AG08395 (cell line): Measurements from ENCODE around the gene CNPY3.
"Not testable (repeated sequence)": the region's sequence is repeated elsewhere in the genome, so short reads cannot be mapped to it uniquely, and the experiment has no call there.

ENCODE experiments used
- DNase-seq: peaks from one replicate; pipeline ENCODE4 v3.0.0; 2012; ENCODE audit warnings: mixed read lengths, low spot score

CNPY3 gene

DNA sequence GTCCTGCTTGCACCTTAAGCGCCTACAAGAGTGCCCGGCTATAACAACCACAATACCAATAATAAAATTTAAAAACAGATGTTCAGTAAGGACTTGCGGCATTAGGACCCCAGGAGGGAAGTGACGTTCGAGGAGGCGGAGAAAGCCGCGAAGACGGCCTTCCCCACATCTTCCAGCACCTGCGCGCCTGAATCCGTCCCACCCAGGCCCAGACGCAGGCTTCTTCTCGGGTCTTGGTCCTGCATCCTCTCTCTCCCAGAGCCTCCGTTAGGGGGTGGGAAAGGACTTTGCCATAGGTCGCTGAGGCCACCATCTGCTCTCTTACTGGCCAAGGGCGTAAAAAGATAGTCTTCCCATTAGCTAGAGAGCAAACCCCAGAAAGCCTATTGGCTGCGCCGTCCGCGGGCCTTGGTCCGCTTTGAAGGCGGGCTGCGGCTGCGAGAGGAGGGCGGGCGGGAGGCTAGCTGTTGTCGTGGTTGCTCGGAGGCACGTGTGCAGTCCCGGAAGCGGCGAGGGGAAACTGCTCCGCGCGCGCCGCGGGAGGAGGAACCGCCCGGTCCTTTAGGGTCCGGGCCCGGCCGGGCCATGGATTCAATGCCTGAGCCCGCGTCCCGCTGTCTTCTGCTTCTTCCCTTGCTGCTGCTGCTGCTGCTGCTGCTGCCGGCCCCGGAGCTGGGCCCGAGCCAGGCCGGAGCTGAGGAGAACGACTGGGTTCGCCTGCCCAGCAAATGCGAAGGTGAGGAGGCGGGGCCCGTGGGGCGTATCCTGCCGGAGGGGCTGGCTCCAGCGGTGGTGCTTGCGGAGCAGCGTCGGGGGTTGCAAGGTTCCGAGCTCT lies at the start of gene CNPY3:
Gene CNPY3, plus strand, starts transcription at position 495 of the 835 bp plus-strand sequence. Its CDS starts 91 bp downstream, at position 586.
- DNase-seq: peak; percentile 95

DNA sequence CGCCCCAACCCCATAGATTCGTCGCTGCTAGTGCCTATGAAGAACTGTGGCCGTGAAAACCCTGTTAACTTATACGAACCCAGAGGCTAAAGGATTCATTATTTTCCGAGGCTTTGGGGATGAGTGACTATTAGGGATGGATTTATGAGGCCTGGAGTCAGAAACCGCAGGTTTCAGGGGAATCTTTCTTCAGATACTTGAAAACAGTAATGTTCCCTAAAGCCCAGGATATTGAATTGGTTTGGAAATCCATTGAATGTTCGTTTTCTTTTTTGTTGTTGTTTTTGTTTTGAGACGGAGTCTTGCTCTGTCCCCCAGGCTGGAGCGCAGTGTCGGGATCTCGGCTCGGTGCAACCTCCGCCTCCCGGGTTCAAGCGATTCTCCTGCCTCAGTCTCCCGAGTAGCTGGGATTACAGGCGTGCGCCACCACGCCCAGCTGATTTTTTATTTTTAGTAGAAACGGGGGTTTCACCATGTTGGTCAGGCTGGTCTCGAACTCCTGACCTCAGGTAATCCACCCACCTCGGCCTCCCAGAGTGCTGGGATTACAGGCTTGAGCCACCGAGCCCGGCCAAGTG lies 49.0 kb upstream of the CNPY3 start:
- DNase-seq: not testable (repeated sequence)

- not testable (repeated sequence) for DNase-seq
Measured at GRCh38 chr6:42880871-42881270, 48.4 kb upstream of the CNPY3 start.

- no peak for DNase-seq
Measured at GRCh38 chr6:42885702-42886101, 43.6 kb upstream of the CNPY3 start.

- DNase-seq: not testable (repeated sequence)
Measured at GRCh38 chr6:42888201-42888600, 41.1 kb upstream of the CNPY3 start.

GRCh38 chr6:42889815-42890214 lies 39.5 kb upstream of the CNPY3 start:
- no peak for DNase-seq

DNA sequence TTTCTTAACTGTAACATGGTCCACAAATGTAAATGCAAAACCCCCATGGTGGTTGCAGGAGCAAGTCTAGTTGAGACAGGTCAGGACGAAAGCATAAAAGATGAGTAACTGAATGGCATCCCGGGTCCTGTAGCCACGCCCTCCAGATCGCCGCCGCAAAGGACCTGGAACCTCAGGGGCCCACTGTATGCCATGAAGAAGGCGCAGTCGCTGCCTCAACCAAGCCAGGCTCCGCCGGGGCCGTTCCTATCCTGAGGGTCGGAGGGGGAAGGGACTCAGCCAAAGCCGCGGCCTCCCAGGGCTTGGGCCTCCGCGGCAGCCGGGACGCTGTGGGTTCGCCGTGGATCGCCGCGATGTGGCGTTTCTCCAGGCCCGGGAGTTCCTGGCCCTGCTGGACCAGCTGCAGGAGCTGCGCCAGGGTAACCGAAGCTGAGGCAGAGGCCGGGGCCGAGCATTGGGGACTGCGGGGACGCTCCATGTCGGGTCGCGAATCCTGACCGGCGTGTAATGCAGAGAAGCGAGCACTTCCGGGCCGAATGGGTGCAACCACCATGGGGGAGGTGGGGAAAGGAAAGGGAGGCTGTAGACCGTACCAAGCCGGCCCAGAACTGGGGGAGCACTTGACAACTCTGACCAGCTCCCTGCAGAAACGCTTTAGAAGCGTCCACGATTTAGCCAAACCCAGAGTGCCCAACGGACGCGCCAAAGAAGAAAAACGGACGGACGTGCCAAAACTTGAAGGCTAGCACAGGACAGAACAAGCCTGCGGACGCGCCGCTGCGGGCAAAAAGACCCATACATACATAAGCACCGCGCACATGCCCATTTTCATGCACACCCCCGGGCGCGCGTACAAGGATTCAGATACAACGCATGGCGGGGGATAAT lies 38.7 kb upstream of the CNPY3 start:
- DNase-seq: peak; percentile 97

DNA sequence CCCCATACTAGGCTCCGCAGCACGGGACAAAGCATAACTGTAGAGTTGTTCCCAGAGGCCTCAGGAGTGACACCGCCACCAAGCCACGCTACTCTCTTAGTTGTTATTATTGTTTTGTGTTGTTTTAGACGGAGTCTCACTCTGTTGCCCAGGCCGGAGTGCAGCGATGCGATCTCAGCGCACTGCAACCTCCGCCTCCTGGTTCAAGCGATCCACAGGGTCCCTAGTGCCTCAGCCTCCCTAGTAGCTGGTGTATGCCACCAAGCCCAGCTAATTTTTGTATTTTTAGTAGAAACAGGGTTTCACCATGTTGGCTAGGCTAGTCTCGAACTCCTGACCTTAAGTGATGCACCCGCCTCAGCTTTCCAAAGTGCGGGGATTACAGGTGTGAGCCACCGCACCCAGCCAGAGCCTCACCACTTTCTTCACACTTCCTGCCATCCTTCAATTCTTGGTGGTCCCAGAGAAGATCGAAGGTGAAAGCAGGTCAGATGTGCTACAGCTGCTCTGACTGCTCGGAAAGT lies 38.0 kb upstream of the CNPY3 start:
- DNase-seq: no peak

- DNase-seq: not testable (repeated sequence)
Measured at GRCh38 chr6:42894041-42894828, 35.0 kb upstream of the CNPY3 start.

DNA sequence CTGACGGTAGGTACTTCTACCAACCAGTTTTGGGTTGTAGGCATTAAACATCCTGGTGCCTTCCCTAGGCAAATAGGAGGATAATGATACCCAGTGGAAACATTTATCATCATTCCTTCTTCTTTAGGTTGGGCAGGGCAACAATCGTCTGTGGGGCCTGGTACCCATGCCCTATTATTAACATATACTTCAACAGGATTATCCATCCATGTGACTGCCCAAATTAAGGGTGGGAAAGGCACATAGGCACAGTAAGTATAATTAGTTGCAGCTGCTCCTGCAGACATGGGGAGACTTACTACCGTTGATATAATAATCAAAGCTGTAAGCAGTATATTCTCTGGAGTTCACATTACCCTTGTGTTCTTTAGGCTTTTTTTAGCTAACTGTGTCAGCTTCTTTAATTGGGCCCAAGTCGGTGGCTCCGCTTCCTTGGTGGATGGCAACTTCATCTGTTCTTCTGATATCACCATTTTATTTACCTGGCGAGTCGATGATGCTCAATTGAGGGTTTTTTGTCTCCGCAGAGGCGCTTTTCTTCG lies 33.0 kb upstream of the CNPY3 start:
- DNase-seq: no peak

- peak; percentile 45 for DNase-seq
Measured at GRCh38 chr6:42898891-42899361, 30.4 kb upstream of the CNPY3 start.

GRCh38 chr6:42899871-42900270 lies 29.4 kb upstream of the CNPY3 start:
- no peak for DNase-seq

DNA sequence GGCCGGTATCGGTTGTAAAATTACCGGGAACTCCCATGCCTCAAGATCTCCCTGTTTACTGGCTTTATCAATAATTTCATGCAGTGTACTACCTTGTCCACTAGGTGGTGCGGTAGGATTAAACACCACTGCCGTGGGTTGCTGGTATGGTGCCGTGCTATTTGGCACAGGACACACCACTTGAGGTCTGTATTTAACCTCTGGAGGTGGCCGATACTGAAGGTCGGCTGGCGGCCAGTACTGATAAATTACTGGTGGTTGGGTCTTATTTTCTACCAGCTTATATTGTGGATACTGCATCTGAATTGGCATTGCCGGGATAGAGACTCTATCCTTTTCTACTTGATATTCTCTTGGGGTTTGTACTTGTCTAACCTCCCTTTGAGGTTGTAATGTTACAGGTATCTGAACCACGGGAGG lies 27.7 kb upstream of the CNPY3 start:
- DNase-seq: peak; percentile 76

DNA sequence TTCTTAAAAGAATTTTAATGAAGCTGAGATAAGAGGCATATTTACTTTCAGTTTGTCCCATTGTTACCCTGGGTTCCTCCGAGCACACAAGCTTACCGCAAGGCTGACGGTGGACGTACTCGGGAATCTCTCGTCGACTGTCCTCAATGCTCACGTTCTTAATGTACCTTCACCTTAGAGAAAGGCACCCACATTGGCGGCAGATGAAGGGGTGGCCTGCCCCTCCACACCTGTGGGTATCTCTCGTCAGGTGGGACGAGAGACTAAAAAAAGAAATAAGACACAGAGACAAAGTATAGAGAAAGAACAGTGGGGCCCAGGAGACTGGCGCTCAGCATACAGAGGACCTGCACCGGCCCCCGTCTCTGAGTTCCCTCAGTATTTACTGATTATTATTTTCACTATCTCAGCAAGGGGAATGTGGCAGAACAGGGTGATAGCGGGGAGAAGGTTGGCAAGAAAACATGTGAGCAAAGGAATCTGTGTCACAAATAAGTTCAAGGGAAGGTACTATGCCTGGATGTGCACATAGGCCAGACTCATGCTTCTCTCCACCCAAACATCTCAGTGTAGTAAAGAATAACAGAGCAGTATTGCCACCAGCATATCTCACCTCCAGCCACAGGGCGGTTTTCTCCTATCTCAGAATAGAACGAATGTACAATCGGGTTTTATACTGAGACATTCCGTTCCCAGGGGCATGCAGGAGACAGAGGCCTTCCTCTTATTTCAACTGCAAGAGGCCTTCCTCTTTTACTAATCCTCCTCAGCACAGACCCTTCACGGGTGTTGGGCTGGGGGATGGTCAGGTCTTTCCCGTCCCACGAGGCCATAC lies 26.6 kb upstream of the CNPY3 start:
- not testable (repeated sequence) for DNase-seq

DNA sequence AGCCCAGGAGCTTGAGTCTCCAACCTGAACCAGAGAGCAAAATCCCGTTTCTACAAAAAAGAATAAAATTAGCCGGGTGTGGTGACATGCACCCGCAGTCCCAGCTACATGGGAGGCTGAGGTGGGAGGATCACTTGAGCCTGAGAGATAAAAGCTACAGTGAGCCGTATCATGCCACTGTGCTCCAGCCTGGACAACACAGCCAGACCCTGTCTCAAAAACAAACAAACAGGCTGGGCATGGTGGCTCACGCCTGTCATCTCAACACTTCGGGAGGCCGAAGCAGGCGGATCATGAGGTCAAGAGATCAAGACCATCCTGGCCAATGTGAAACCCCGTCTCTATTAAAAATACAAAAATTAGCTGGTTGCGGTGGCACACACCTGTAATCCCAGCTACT lies 24.8 kb upstream of the CNPY3 start:
- DNase-seq: no peak

DNA sequence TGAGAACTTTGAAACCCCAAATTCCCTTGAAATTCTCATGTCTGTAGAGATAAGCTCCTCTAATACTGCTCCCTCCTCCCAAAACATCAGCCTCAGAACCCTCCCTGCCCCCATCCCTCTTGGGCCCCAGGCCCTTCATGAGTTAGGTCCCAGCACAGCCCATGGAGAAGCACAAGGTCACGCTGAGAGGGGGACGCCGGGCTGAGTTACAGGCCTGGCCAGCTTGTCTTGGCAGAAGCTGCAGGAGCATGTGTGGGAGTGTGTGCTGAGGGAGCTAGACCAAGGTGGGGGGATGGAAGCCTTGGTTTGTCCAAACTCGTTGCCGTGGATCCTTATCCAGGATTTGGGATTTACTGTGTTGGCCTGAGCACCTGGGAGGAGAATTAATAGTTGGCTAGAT lies 21.9 kb upstream of the CNPY3 start:
- no peak for DNase-seq

DNA sequence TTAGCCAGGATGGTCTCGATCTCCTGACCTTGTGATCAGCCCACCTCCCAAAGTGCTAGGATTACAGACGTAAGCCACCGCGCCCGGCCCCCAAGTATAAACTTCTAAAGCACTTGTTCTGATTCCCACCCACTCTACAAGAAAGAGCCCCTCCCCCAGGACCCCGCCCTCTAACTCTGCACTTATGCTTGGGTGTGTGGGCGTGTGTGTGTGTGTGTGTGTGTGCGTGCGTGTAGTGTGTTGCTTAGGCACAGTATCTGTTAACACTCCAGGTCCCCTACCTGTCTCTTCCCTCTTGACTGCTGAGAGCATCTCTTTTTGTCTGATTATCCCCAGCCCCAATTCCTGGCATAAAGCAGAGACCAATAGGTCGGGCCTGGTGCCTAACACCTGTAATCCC lies 19.4 kb upstream of the CNPY3 start:
- DNase-seq: no peak

DNA sequence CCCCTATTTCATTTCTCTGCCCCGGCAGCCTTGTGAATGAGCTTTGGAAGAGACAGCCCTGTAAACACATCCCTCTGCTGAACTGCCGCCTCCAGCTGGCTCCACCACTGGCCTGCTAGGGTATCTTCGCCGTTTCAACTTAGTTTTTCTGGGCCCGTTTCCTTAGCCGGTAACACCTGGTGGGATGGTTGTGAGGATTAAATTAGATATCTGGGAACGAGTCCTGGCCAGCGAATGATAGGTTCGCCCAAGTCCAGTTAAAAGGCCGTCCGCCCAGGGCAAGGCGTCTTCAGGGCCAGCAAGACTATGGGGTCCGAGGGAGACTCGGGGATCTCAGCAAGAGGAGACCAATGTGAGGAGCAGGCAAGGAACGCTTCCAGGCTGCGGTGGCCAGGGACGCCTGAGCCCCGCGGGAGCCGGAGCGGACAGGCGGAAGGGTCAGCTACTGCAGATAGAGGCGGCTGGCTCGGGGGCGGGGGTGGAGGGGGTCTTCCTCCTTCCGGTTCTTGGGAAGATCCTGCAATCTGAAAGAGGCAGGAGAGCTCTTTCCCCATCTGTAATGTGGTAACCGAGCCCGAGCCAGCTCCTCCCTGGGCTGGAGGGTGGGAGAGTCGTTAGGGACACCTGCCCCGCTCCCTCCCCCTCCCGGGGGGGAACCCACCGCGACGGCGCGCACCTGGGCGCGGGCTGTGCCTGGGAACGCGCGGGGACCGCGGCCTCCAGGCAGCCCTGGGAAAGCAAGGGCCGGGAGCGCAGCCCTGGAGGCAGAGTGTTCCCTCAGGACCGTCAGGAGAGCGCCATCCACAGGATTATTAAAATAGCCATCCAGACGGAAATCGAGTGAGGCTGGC lies 17.9 kb upstream of the CNPY3 start:
- no peak for DNase-seq

GRCh38 chr6:42914546-42914945 lies 14.7 kb upstream of the CNPY3 start:
- DNase-seq: no peak
